Testis (tissue), 2 donors: ENCODE measurements around the gene LAPTM4A.

ENCODE experiments used
- CTCF ChIP-seq, 3 experiments: fragments of 450-650 bp in 2 of 3; fragments of 200-600 bp in 1 of 3; sonication (generic) in 1 of 3; IDR thresholded peaks; one replicate each; pipeline ENCODE4 v1.5.1; 2016 to 2019; ENCODE audit warnings: antibody characterized with exemption in 3 of 3, mild to moderate bottlenecking in 2 of 3, moderate library complexity in 1 of 3
- POLR2A ChIP-seq: fragments of 450-650 bp; IDR thresholded peaks from one replicate; pipeline ENCODE4 v1.6.1; 2017; ENCODE audit warnings: antibody characterized with exemption, mild to moderate bottlenecking, moderate library complexity

GRCh38 chr2:20099780-20100179, 48.4 kb upstream of the LAPTM4A start:
- no peak for TF ChIP-seq CTCF (IDR thresholded peaks at IDR 0.05)
- no peak for TF ChIP-seq POLR2A
